ENCODE measurements around the gene SDHA.
"Not testable (repeated sequence)": the region's sequence is repeated elsewhere in the genome, so short reads cannot be mapped to it uniquely, and the experiment has no call there.

The SDHA gene

GRCh38 chr5:186091-187041 lies 31.8 kb upstream of the SDHA start:
- DNase-seq: no peak

GRCh38 chr5:187042-187431 lies 31.1 kb upstream of the SDHA start:
- DNase-seq: no peak

- no peak for DNase-seq
These were observed 30.3 kb upstream of the SDHA start for GRCh38 chr5:187617-188451.

- DNase-seq: peak; percentile 71 to 85 (median 74)
These were observed 29.3 kb upstream of the SDHA start for GRCh38 chr5:188488-189481.

GRCh38 chr5:189486-189885 lies 28.6 kb upstream of the SDHA start:
- no peak for DNase-seq

- DNase-seq: no peak
These were observed 28.1 kb upstream of the SDHA start for GRCh38 chr5:189976-190365.

GRCh38 chr5:190366-191035 lies 27.6 kb upstream of the SDHA start:
- no peak for DNase-seq

- no peak for DNase-seq
These were observed 26.8 kb upstream of the SDHA start, which contains the start of gene LRRC14B for GRCh38 chr5:191036-191948. Gene LRRC14B, plus strand, starts transcription at chr5:191495. Its CDS starts 44 bp downstream, at chr5:191539.

GRCh38 chr5:191949-192690 lies 26.0 kb upstream of the SDHA start:
- no peak for DNase-seq

GRCh38 chr5:192691-192969 lies 25.5 kb upstream of the SDHA start:
- DNase-seq: no peak

GRCh38 chr5:192970-193831 lies 24.9 kb upstream of the SDHA start:
- DNase-seq: no peak

GRCh38 chr5:194102-194501 lies 24.0 kb upstream of the SDHA start:
- DNase-seq: no peak

GRCh38 chr5:194603-195209 lies 23.4 kb upstream of the SDHA start:
- DNase-seq: no peak

GRCh38 chr5:195401-196160 lies 22.5 kb upstream of the SDHA start:
- DNase-seq: no peak

GRCh38 chr5:196350-196749 lies 21.8 kb upstream of the SDHA start:
- no peak for DNase-seq

GRCh38 chr5:197031-197430 lies 21.1 kb upstream of the SDHA start:
- not testable (repeated sequence) for DNase-seq

- no peak for DNase-seq
These were observed 20.1 kb upstream of the SDHA start for GRCh38 chr5:197892-198489.
